ENCODE data around the gene IL22. TPM values are rescaled to one million over a fixed set of nuclear protein-coding genes. Genes with fewer than 3 reads are reported as not detected.

Gene IL22
- total RNA-seq, 1 experiment from 2014 or later: not detected

Other genes with a start within 250 kb of the IL22 start
- gene IFNG, start 93.9 kb downstream of the IL22 start, total RNA-seq (2014; rRNA removed): not detected in 2 replicates
- not detected in 2 replicates for gene IL26, start 27.8 kb downstream of the IL22 start, total RNA-seq (2014; rRNA removed)
- gene MDM1, start 78.8 kb upstream of the IL22 start, total RNA-seq (2014; rRNA removed): 10.4 and 19.2 TPM in 2 replicates